Measurements from ENCODE around the gene HNRNPL.
"Not testable (repeated sequence)": the region's sequence is repeated elsewhere in the genome, so short reads cannot be mapped to it uniquely, and the experiment has no call there.

Gene HNRNPL

GRCh38 chr19:38843175-38843758, 6.5 kb downstream of the HNRNPL start:
- DNase-seq: no peak

GRCh38 chr19:38842439-38843174, 7.2 kb downstream of the HNRNPL start:
- peak; percentile 65 for DNase-seq

- peak; percentile 33 for DNase-seq
Observed at GRCh38 chr19:38841787-38842438, 7.9 kb downstream of the HNRNPL start.

GRCh38 chr19:38841180-38841766, 8.5 kb downstream of the HNRNPL start:
- DNase-seq: no peak

GRCh38 chr19:38840583-38840968, 9.2 kb downstream of the HNRNPL start:
- no peak for DNase-seq

GRCh38 chr19:38839816-38840582, 9.8 kb downstream of the HNRNPL start:
- DNase-seq: peak; percentile 35

- no peak for DNase-seq
Observed at GRCh38 chr19:38838986-38839761, 10.6 kb downstream of the HNRNPL start.

- DNase-seq: peak; percentile 81
Observed at GRCh38 chr19:38838208-38838985, 11.4 kb downstream of the HNRNPL start.

- DNase-seq: no peak
Observed at GRCh38 chr19:38837656-38838121, 12.1 kb downstream of the HNRNPL start.

GRCh38 chr19:38836983-38837626, 12.7 kb downstream of the HNRNPL start:
- no peak for DNase-seq

- no peak for DNase-seq
Observed at GRCh38 chr19:38836159-38836982, 13.4 kb downstream of the HNRNPL start.

GRCh38 chr19:38834590-38834989, 15.2 kb downstream of the HNRNPL start:
- DNase-seq: no peak

GRCh38 chr19:38834104-38834490, 15.7 kb downstream of the HNRNPL start:
- no peak for DNase-seq

- DNase-seq: no peak
Observed at GRCh38 chr19:38833092-38833425, 16.7 kb downstream of the HNRNPL start.

- no peak for DNase-seq
Observed at GRCh38 chr19:38831142-38831605, 18.6 kb downstream of the HNRNPL start.

GRCh38 chr19:38830039-38830733, 19.6 kb downstream of the HNRNPL start:
- DNase-seq: no peak

- DNase-seq: not testable (repeated sequence)
Observed at GRCh38 chr19:38829203-38829602, 20.6 kb downstream of the HNRNPL start.

- DNase-seq: no peak
Observed at GRCh38 chr19:38826856-38827551, 22.8 kb downstream of the HNRNPL start.
